ENCODE measurements around the gene DEFB128. TPM values are rescaled to one million over a fixed set of nuclear protein-coding genes. Genes with fewer than 3 reads are reported as not detected.

The DEFB128 gene
- total RNA-seq, 2 experiments from 2014 or later: not detected

GRCh38 chr20:164618-165017, 24.9 kb downstream of the DEFB128 start:
- CTCF ChIA-PET: no interaction called here
- POLR2A ChIA-PET: no interaction called here

GRCh38 chr20:157154-157553, 32.4 kb downstream of the DEFB128 start, which contains the start of gene DEFB127:
TSS of gene DEFB127 (plus strand) at chr20:157454. CDS start at chr20:157545, 91 bp downstream.
- POLR2A ChIA-PET: no interaction called here
- CTCF ChIA-PET: no interaction called here

- CTCF ChIA-PET: no interaction called here
- POLR2A ChIA-PET: no interaction called here
Measured at GRCh38 chr20:152131-152530, 37.4 kb downstream of the DEFB128 start.

GRCh38 chr20:145877-146276, 43.6 kb downstream of the DEFB128 start:
- POLR2A ChIA-PET: no interaction called here

GRCh38 chr20:142290-142689, 47.2 kb downstream of the DEFB128 start, which contains the start of gene DEFB126:
TSS of gene DEFB126 (plus strand) at chr20:142590. CDS start at chr20:142629, 39 bp downstream.
- ChIA-PET POLR2A (no interaction called here), CTCF (no interaction called here)

More at GRCh38 chr20:145877-146276, 43.6 kb downstream of the DEFB128 start:
- CTCF ChIA-PET: no interaction called here

Other genes with a start within 250 kb of the DEFB128 start
- gene DEFB125, start 102.0 kb downstream of the DEFB128 start, total RNA-seq: not detected
- not detected for gene DEFB126, start 47.1 kb downstream of the DEFB128 start, total RNA-seq
- gene DEFB127, start 32.3 kb downstream of the DEFB128 start, total RNA-seq: not detected
- gene DEFB129, start 37.5 kb upstream of the DEFB128 start, total RNA-seq: not detected
- gene DEFB132, start 68.0 kb upstream of the DEFB128 start, total RNA-seq: not detected
- gene C20orf96, start 101.0 kb upstream of the DEFB128 start, total RNA-seq: 1 to 10 TPM; 4.9 to 5.6 TPM
- gene ZCCHC3, start 107.9 kb upstream of the DEFB128 start, total RNA-seq: 10 to 100 TPM; 21.0 to 21.3 TPM
- gene SOX12, start 135.8 kb upstream of the DEFB128 start, total RNA-seq: 1 to 10 TPM; 7.9 to 8.1 TPM
- 10 to 100 TPM; 10.6 to 11.6 TPM for gene NRSN2, start 157.4 kb upstream of the DEFB128 start, total RNA-seq
- 10 to 100 TPM; 35.9 to 36.7 TPM for gene TRIB3, start 191.0 kb upstream of the DEFB128 start, total RNA-seq
- 10 to 100 TPM; 90.9 to 94.0 TPM for gene RBCK1, start 218.6 kb upstream of the DEFB128 start, total RNA-seq

Data from activated CD8-positive, alpha-beta memory T cell treated with anti-CD3 and anti-CD28 coated beads for 36 hours (primary cell).